Omental fat pad (tissue), 4 donors: ENCODE results near the gene CMTM4. TPM values are rescaled to one million over a fixed set of nuclear protein-coding genes. Genes with fewer than 3 reads are reported as not detected.

Experiments
- ATAC-seq: fragments of 150-250 bp; one replicate; pipeline ENCODE4 v1.9.1; 2016; ENCODE audit warnings: mild to moderate bottlenecking, moderate library complexity; ENCODE audit not compliant: low FRiP score
- DNase-seq: peaks from one replicate; pipeline ENCODE4 v3.0.0-alpha.2; 2019; ENCODE audit warnings: low spot score
- CTCF ChIP-seq, 3 donors: fragments of 450-650 bp; IDR thresholded peaks; one replicate each; pipeline ENCODE4 v1.5.1; 2016 to 2017; ENCODE audit warnings: antibody characterized with exemption in 3 of 3, mild to moderate bottlenecking in 3 of 3, moderate library complexity in 2 of 3
- total RNA-seq, 4 donors: library from RNA; depleted of rRNA; stranded (reverse); fragments of >200 nt; gene quantifications; one replicate each; pipeline ENCODE4 v1.1.0, GENCODE V29; 2016

Gene CMTM4
- total RNA-seq, 4 donors from 2014 or later, result 12.6 to 29.9 (median 23.8) TPM

GRCh38 chr16:66717112-66717675 lies 20.7 kb upstream of the CMTM4 start:
- ATAC-seq (no peak), DNase-seq (no peak)
- TF ChIP-seq CTCF (IDR thresholded peaks at IDR 0.05), result no peak

GRCh38 chr16:66714654-66715307 lies 18.2 kb upstream of the CMTM4 start:
- no peak for DNase-seq
- ATAC-seq, result no peak
- TF ChIP-seq CTCF (IDR thresholded peaks at IDR 0.05), result no peak

- ATAC-seq, result no peak
- no peak for TF ChIP-seq CTCF (IDR thresholded peaks at IDR 0.05)
- DNase-seq, result no peak
These were observed 17.5 kb upstream of the CMTM4 start for GRCh38 chr16:66714062-66714461.

GRCh38 chr16:66713076-66713475 lies 16.5 kb upstream of the CMTM4 start:
- no peak for ATAC-seq
- no peak for TF ChIP-seq CTCF (IDR thresholded peaks at IDR 0.05)
- no peak for DNase-seq

GRCh38 chr16:66712512-66712911 lies 16.0 kb upstream of the CMTM4 start:
- no peak for DNase-seq
- peak; percentile 12 for ATAC-seq
- no peak for TF ChIP-seq CTCF (IDR thresholded peaks at IDR 0.05)

GRCh38 chr16:66711581-66711980 lies 15.0 kb upstream of the CMTM4 start:
- ATAC-seq (no peak), DNase-seq (no peak)
- TF ChIP-seq CTCF (IDR thresholded peaks at IDR 0.05), result no peak

GRCh38 chr16:66706506-66706880 lies 9.9 kb upstream of the CMTM4 start:
- DNase-seq, result no peak

More at GRCh38 chr16:66706506-66706880, 9.9 kb upstream of the CMTM4 start:
- no peak for TF ChIP-seq CTCF (IDR thresholded peaks at IDR 0.05)
- ATAC-seq, result no peak
